ENCODE measurements around the gene BLMH.

- no peak for TF ChIP-seq CTCF (conservative IDR thresholded peaks at IDR 0.05; ENCODE audit: low read depth, low read length)
- no peak for TF ChIP-seq EZH2 (IDR thresholded peaks at IDR 0.05; ENCODE audit: borderline replicate concordance, low read depth, low read length, poor library complexity, severe bottlenecking)
These were observed 73.9 kb downstream of the BLMH start for GRCh38 chr17:30217746-30218245.

All from A673 (cell line).